Activated naive CD4-positive, alpha-beta T cell treated with Interleukin-2 at 50 U/mL for 16 hours (primary cell): ENCODE measurements around the gene YEATS2.

Experiments
- DNase-seq: peaks from one replicate; pipeline ENCODE4 v3.0.0-alpha.2; 2020

The YEATS2 gene

DNA sequence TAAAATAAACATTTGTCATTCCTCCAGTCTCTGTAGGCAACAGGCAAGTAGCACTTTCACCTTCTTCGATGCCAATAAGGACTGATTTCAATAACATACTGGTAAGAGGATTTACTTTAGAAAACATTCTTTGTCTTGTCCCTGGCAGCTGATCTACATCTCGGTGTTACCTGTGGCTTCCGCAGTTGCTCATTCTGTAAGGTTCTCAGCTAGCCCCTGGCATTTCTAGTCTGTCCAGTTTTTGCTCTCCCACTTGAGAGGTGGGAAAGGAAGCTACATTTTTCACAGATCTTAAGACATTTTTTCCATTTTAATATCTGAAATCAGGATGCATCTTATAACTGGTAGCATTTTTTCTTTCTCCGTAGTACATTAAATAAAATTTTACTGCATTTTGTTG, 147.5 kb downstream of the YEATS2 start:
- no peak for DNase-seq

- no peak for DNase-seq
Measured at GRCh38 chr3:183845608-183846288, 148.2 kb downstream of the YEATS2 start.

- no peak for DNase-seq
Measured at GRCh38 chr3:183854318-183855035, 156.9 kb downstream of the YEATS2 start.

DNA sequence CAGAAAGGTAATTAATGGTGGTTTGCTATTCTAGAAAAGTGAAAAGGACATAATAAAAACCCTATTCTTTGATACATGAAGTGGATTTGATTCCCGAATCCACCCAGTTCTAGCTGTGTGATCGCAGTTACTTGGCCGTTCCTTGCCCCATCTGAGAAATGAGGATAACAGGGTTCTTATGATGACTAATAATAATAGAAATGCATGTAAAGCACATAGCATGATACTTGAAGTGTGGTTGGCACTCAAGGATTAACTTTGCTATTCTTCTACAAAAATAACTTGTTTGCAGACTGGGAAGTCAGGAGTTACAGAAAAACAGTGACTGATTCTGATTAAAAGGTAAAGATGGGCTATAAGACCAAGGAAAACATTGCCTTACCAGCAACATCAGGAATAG, 160.3 kb downstream of the YEATS2 start:
- no peak for DNase-seq
